Measurements from ENCODE around the gene PDLIM3. TPM values are rescaled to one million over a fixed set of nuclear protein-coding genes. Genes with fewer than 3 reads are reported as not detected.

PDLIM3 gene
- total RNA-seq, 1 donor from 2014 or later = 1.4 TPM

GRCh38 chr4:185470501-185471195 lies 64.7 kb downstream of the PDLIM3 start:
- peaks cover 21% of the 10 kb centered on the region for H3K27me3 ChIP-seq
- H3K27ac ChIP-seq = no peak overlapping the region
- H3K27ac Mint-ChIP-seq = no peak overlapping the region
- peaks cover 5% of the 10 kb centered on the region for H3K27me3 Mint-ChIP-seq (ENCODE audit: insufficient read depth, low read depth)
- H3K79me2 ChIP-seq (ENCODE audit: low read depth) = no peaks in the 10 kb centered on the region
- H3K9ac ChIP-seq = no peak overlapping the region
- peaks cover 15% of the 10 kb centered on the region for H3K4me1 Mint-ChIP-seq
- H3K36me3 Mint-ChIP-seq = no peaks in the 10 kb centered on the region
- no peaks in the 10 kb centered on the region for H4K20me1 ChIP-seq (ENCODE audit: low read depth)
- peak; percentile 37 for DNase-seq (ENCODE audit: low spot score)
- TF ChIP-seq EZH2 (IDR thresholded peaks at IDR 0.05) = no peak
- no peak for TF ChIP-seq EZH2phosphoT487 (IDR thresholded peaks at IDR 0.05)
- TF ChIP-seq CTCF (IDR thresholded peaks at IDR 0.05) = no peak
- peak overlapping the region; percentile 91 for H2AFZ ChIP-seq (replicated peaks)
- H3K4me3 ChIP-seq = peak overlapping the region; percentile 66
- H3K4me2 ChIP-seq = peak overlapping the region; percentile 74
- H3F3A ChIP-seq (ENCODE audit: low read depth) = no peaks in the 10 kb centered on the region
- no peaks in the 10 kb centered on the region for H3K9me3 ChIP-seq (ENCODE audit: low read depth)
- H3K9me3 Mint-ChIP-seq = no peaks in the 10 kb centered on the region
- H3K36me3 ChIP-seq = no peaks in the 10 kb centered on the region
- H3K4me1 ChIP-seq = no peaks in the 10 kb centered on the region
- peak overlapping the region; percentile 91 for H3K4me3 Mint-ChIP-seq

- H3K27me3 ChIP-seq = peaks cover 21% of the 10 kb centered on the region
- no peak overlapping the region for H3K4me2 ChIP-seq
- H3K9me3 ChIP-seq (ENCODE audit: low read depth) = no peaks in the 10 kb centered on the region
- no peak overlapping the region for H3K27ac Mint-ChIP-seq
- peaks cover 15% of the 10 kb centered on the region for H3K4me1 Mint-ChIP-seq
- H3K4me1 ChIP-seq = no peaks in the 10 kb centered on the region
- no peaks in the 10 kb centered on the region for H3K79me2 ChIP-seq (ENCODE audit: low read depth)
- H3K9me3 Mint-ChIP-seq = no peaks in the 10 kb centered on the region
- H3K36me3 Mint-ChIP-seq = no peaks in the 10 kb centered on the region
- H3K27ac ChIP-seq = no peak overlapping the region
- no peak overlapping the region for H3K9ac ChIP-seq
- H3K4me3 ChIP-seq = no peak overlapping the region
- H3K36me3 ChIP-seq = no peaks in the 10 kb centered on the region
- H3K4me3 Mint-ChIP-seq = peak overlapping the region; percentile 91
- H4K20me1 ChIP-seq (ENCODE audit: low read depth) = no peaks in the 10 kb centered on the region
- peaks cover 5% of the 10 kb centered on the region for H3K27me3 Mint-ChIP-seq (ENCODE audit: insufficient read depth, low read depth)
- TF ChIP-seq CTCF (IDR thresholded peaks at IDR 0.05) = no peak
- TF ChIP-seq EZH2phosphoT487 (IDR thresholded peaks at IDR 0.05) = no peak
- no peak for TF ChIP-seq EZH2 (IDR thresholded peaks at IDR 0.05)
- H2AFZ ChIP-seq (replicated peaks) = no peak overlapping the region
- H3F3A ChIP-seq (ENCODE audit: low read depth) = no peaks in the 10 kb centered on the region
- DNase-seq (ENCODE audit: low spot score) = no peak
These were observed 65.6 kb downstream of the PDLIM3 start for GRCh38 chr4:185469580-185470154.

- Mint-ChIP-seq H3K9me3 (no peaks in the 10 kb centered on the region), H3K4me1 (peaks cover 15% of the 10 kb centered on the region), H3K27ac (no peak overlapping the region), H3K36me3 (no peaks in the 10 kb centered on the region), H3K4me3 (peak overlapping the region; percentile 91), H3K27me3 (ENCODE audit: insufficient read depth, low read depth) (peaks cover 5% of the 10 kb centered on the region)
- DNase-seq (ENCODE audit: low spot score) = no peak
- Histone ChIP-seq H4K20me1 (ENCODE audit: low read depth) (no peaks in the 10 kb centered on the region), H3K27ac (no peak overlapping the region), H3F3A (ENCODE audit: low read depth) (no peaks in the 10 kb centered on the region), H3K4me2 (no peak overlapping the region), H3K36me3 (no peaks in the 10 kb centered on the region), H3K4me1 (peaks cover 1% of the 10 kb centered on the region), H3K27me3 (peaks cover 21% of the 10 kb centered on the region), H3K9ac (no peak overlapping the region), H3K9me3 (ENCODE audit: low read depth) (no peaks in the 10 kb centered on the region), H3K4me3 (no peak overlapping the region), H2AFZ (replicated peaks) (no peak overlapping the region), H3K79me2 (ENCODE audit: low read depth) (no peaks in the 10 kb centered on the region)
- TF ChIP-seq CTCF (IDR thresholded peaks at IDR 0.05) = no peak
- no peak for TF ChIP-seq EZH2phosphoT487 (IDR thresholded peaks at IDR 0.05)
These were observed 66.3 kb downstream of the PDLIM3 start for GRCh38 chr4:185468999-185469398.
